Measurements from ENCODE around the gene LNX1.

LNX1 gene

GRCh38 chr4:53598901-53599300, 7.6 kb upstream of the LNX1 start:
- no peak for DNase-seq

DNA sequence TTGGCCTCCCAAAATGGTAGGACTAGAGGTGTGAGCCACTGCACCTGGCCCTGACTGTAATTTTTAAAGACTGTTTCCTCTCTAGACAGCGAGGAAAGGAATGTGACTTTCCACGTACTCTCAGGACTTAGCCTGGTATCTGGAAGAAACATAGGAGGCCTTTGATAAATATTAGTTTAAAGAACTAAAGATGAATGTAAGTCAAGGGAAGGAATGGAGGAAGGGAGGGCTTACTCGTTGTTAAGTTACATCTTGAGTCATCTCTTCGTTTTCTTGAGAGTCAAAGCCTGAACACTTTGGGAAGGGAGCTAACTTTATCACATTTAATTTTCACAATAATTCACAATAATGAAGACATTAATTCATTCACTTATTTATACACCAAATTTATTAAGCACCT, 7.2 kb upstream of the LNX1 start:
- no peak for DNase-seq

DNA sequence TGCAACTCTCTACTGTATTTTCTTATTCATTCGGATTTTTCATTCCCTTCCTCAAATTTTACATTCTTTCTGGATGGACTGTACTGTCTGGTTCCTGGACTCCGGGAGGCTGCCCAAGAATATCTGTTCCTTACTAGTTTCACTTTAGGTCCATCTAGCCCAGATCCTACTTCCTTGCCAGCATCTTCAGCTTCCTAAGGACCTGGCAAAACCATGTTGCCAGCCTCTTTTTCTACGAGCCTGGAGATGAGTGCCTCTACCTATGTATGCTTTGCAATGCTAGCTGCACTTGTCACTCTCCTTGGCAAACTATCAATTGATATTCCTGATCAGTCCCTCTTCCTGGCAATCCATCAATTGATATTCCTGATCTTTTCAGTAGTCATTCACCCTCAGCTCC, 5.6 kb upstream of the LNX1 start:
- DNase-seq, result no peak

GRCh38 chr4:53595834-53596233, 4.5 kb upstream of the LNX1 start:
- DNase-seq, result no peak

- no peak for DNase-seq
These were observed 3.9 kb upstream of the LNX1 start for GRCh38 chr4:53595204-53595603.

DNA sequence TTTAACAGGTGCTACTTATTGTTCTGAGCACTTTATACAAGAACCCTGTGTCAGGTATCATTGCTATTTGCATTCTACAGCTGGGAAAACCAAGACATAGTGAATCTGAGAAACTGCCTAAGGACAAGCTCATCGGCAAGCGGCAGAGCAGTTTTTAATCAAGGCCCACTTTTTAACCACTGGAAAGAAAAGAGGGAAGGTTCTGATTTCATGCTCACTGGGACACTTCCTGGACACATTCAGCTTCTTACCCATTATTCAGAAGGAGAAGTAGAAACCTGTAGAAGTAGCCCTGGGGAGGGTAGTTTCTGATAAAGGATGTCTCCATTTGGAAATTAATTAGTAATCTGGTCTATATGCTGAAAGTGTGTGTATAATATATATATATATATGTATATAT, 2.5 kb upstream of the LNX1 start:
- no peak for DNase-seq

- DNase-seq, result no peak
These were observed 1.6 kb upstream of the LNX1 start for GRCh38 chr4:53592686-53593501.

GRCh38 chr4:53592122-53592521, 836 bp upstream of the LNX1 start:
- no peak for DNase-seq

GRCh38 chr4:53590187-53590586, 1.1 kb downstream of the LNX1 start:
- no peak for DNase-seq

- DNase-seq, result no peak
These were observed 1.8 kb downstream of the LNX1 start for GRCh38 chr4:53589511-53589910.

DNA sequence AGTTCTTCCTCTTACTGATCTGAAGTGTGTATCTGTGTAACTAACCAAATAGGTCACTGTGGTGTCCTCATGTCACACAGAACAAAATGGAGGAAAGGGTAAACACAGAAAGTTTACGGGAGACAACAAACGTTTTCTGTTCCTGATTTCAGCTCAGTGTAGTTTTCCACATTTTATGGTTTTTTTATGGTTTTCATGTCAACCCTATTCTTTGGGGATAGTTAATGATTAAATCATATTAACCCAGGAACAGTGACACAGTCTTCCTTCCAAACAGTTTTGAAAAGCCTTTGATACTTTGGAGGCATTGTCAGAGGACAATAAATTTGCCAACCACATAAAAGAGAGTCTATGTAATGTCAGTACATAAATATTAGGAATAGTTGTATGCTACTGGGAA, 4.2 kb downstream of the LNX1 start:
- DNase-seq, result no peak

GRCh38 chr4:53586121-53586816, 5.0 kb downstream of the LNX1 start:
- DNase-seq, result no peak

- DNase-seq, result no peak
These were observed 6.6 kb downstream of the LNX1 start for GRCh38 chr4:53584658-53585057.

GRCh38 chr4:53583513-53583912, 7.8 kb downstream of the LNX1 start:
- DNase-seq, result no peak

DNA sequence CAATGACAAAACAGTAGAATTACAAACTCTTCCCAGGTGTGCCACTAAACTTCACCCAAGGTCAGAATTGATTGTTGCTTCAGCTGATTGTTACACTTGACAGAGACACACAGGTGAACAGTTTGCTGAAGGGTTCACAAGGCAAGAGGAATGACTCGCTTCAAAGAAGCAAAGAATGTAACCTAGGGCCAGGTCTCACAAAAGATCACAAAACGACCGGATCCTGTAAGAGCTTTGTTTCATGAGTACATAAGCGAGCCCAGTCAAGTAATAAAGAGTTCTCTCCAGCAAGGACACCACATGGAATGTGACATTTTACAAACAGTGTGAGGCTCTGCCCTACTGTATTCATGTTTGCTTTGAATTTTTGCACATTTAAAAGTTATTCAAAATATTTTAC, 9.1 kb downstream of the LNX1 start:
- DNase-seq, result no peak

- DNase-seq, result no peak
These were observed 11.0 kb downstream of the LNX1 start for GRCh38 chr4:53580274-53580673.

GRCh38 chr4:53579826-53580225, 11.5 kb downstream of the LNX1 start:
- DNase-seq, result no peak

DNA sequence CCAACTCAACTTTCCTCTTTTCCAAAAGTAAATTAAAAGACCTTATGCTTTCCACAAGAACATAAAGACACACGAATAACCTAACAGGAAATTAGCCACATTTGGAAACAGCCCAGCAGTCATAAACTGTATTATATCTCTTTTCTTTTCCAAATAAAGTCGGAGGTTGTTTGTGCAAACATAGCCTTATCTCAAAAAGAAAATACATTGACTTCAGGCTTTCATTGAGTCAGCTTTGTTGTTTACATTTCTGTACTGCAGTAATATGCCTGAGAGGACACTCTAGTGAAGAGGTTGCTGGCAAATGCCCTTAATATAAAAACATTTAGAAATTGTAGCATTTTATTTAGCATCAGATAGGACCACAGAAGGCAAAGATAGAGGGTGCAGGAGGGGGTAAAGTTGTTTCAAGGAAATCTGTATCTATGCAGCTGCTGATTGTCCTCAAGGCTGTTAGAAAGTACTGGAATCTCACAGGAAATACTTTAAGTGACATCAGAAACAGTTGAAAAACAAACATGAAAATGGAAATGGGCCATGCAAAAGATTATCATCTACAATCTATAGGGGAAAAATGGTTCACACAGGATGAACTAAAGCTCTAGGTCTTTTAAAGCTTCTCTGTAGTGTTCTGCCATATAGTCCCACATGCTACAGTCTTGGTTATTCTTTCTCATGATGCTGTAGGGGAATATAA, 14.5 kb downstream of the LNX1 start:
- DNase-seq, result no peak

- no peak for DNase-seq
These were observed 15.1 kb downstream of the LNX1 start for GRCh38 chr4:53576071-53576617.

GRCh38 chr4:53575552-53575951, 15.7 kb downstream of the LNX1 start:
- no peak for DNase-seq

DNA sequence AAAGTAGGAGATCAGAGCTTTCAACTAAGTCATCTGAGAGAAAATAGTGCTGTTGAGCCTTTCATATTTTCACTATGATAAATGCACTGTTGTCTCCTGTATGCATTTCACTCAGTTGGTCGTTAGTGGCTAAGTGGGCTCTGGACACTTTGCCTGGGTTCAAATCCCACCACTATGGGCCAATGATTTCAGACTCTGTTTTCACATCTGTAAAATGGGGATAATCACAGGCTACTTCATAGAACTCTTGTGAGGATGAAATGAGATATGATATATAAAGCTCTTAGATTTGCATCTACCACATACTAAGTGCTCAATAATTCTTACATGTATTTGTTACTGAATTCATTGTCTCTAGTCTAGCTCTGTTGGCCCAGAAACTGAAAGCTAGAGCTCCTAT, 16.8 kb downstream of the LNX1 start:
- DNase-seq, result no peak

DNA sequence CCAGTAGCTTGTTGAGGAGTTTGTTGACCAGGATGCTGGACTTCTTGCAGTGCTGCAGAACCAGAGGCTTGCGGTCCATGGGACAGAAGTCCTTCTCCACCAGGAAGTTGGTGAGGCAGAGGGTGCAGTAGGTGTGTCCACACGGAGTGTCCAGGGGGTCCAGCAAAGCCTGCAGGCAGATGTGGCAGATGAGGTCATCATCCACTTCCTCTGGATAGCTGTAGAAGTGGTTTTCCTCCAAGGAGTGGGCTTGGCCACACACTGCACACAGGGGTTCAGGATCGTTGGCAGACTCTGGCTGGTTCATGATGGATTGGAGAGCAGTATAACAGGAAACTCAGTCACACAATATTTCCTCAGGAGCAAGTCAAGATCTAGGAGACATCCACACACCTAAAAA, 17.6 kb downstream of the LNX1 start:
- no peak for DNase-seq

DNA sequence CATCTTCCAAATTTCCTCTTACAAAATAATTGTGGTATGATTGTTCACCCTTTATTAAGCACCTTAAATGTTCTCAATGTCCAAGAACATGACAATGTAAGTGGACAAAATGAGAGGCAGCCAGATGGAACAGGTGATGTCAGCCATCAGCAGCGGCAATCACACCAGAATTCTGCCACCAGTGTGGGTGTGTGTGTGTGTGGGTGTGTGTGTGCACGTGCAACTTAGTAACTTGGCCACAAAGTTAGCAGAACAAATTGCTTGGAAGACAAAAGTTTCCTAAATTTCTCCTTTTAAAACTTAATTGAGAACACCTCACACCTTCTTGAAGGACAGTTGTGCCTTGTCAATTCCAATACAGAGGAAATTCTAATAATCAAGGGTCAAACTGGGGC, 18.7 kb downstream of the LNX1 start:
- DNase-seq, result no peak

Measured in activated CD4-positive, alpha-beta T cell treated with anti-CD3 and anti-CD28 coated beads for 4 hours (primary cell).